GM12878 (cell line): ENCODE measurements around the gene FSTL1.

ENCODE experiments used
- CHD2 ChIP-seq: IDR thresholded peaks from 2 replicates; pipeline ENCODE4 v1.6.1; 2011; ENCODE audit warnings: low read depth, low read length, improper control_type of control experiment, borderline replicate concordance
- CTCF ChIP-seq, 3 experiments: IDR thresholded peaks in 2 of 3; conservative IDR thresholded peaks in 1 of 3; 2 replicates each; pipeline ENCODE4 v1.5.1; 2011; ENCODE audit warnings: low read depth in 3 of 3, low read length in 3 of 3, mild to moderate bottlenecking in 3 of 3, control low read depth in 2 of 3, moderate library complexity in 2 of 3, inconsistent platforms in 1 of 3, mixed read lengths in 1 of 3; ENCODE audit not compliant: control insufficient read depth in 2 of 3, insufficient read depth in 1 of 3; ENCODE audit errors: extremely low read depth in 1 of 3
- FOXK2 ChIP-seq: fragments of 450-650 bp; IDR thresholded peaks from 2 replicates; pipeline ENCODE4 v1.6.1; 2017; ENCODE audit warnings: mild to moderate bottlenecking, moderate library complexity
- HDAC2 ChIP-seq: fragments of 200-600 bp; sonication (generic); IDR thresholded peaks from 2 replicates; pipeline ENCODE4 v1.6.1; 2017
- HDAC6 ChIP-seq: fragments of 200-600 bp; sonication (generic); IDR thresholded peaks from one replicate; pipeline ENCODE4 v1.8.0; 2017; ENCODE audit warnings: antibody characterized with exemption; ENCODE audit not compliant: unreplicated experiment
- POLR2A ChIP-seq: IDR thresholded peaks from 2 replicates; pipeline ENCODE4 v1.6.1; 2011; ENCODE audit warnings: low read depth, mild to moderate bottlenecking, low read length
- POLR2AphosphoS5 ChIP-seq: IDR thresholded peaks from 2 replicates; pipeline ENCODE4 v1.6.1; 2011; ENCODE audit warnings: mild to moderate bottlenecking, low read length, inconsistent platforms
- REST ChIP-seq: IDR thresholded peaks from 2 replicates; pipeline ENCODE4 v1.6.1; 2012; ENCODE audit warnings: mild to moderate bottlenecking, low read depth, low read length
- STAT1 ChIP-seq: fragments of 450-650 bp; conservative IDR thresholded peaks from 2 replicates; pipeline ENCODE4 v1.6.1; 2014; ENCODE audit warnings: antibody characterized with exemption, mild to moderate bottlenecking
- STAT3 ChIP-seq: IDR thresholded peaks from 2 replicates; pipeline ENCODE4 v1.6.1; 2011; ENCODE audit warnings: low read depth, low read length, improper control_type of control experiment
- TAF1 ChIP-seq: IDR thresholded peaks from 2 replicates; pipeline ENCODE4 v1.6.1; 2011; ENCODE audit warnings: mild to moderate bottlenecking, low read depth, low read length, borderline replicate concordance
- ZNF207 ChIP-seq: fragments of 450-650 bp; IDR thresholded peaks from 2 replicates; pipeline ENCODE4 v1.6.1; 2014; ENCODE audit warnings: antibody characterized with exemption, mild to moderate bottlenecking, borderline replicate concordance

DNA sequence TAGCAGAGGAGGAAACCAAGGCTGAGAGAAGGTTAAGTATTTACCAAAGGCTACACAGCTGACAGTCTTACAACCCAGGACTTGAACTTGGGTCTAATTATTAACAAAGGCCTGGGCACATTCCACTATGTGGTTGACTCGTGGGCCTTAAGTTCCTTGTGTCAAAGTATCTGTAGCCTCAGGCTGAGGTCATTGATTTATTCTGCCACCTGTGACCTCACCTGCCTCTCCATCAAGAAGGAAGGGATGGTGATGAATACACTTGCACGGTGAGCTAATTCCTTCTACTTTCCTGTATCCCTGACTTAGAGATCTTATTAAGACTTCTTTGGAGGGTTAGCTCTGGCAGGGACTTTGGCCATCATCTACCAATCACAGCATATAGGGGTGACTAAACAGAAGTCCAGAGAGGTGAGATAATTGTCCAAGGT is 81.7 kb downstream of the FSTL1 start:
- TF ChIP-seq CTCF (IDR thresholded peaks at IDR 0.05 in 2 of 3, conservative IDR thresholded peaks at IDR 0.05 in 1 of 3; ENCODE audit: control insufficient read depth in 2 of 3, extremely low read depth in 1 of 3, insufficient read depth in 1 of 3, low read depth in 3 of 3, low read length in 3 of 3), result no peak
- TF ChIP-seq TAF1, result no peak
- no peak for TF ChIP-seq ZNF207
- no peak for TF ChIP-seq HDAC6
- no peak for TF ChIP-seq STAT3
- no peak for TF ChIP-seq HDAC2
- no peak for TF ChIP-seq CHD2
- TF ChIP-seq REST, result no peak
- TF ChIP-seq STAT1, result no peak
- TF ChIP-seq POLR2AphosphoS5, result no peak
- no peak for TF ChIP-seq POLR2A
- no peak for TF ChIP-seq FOXK2
